Activated CD8-positive, alpha-beta T cell treated with anti-CD3 and anti-CD28 coated beads for 36 hours (primary cell): ENCODE measurements around the gene ZMIZ1. TPM values are rescaled to one million over a fixed set of nuclear protein-coding genes. Genes with fewer than 3 reads are reported as not detected.

ENCODE experiments used
- ATAC-seq: fragments of 200-7000 bp; cut with Tn5 transposase; one replicate; pipeline ENCODE4 v1.10.0; 2021; ENCODE audit warnings: mild to moderate bottlenecking, moderate library complexity
- CTCF ChIA-PET: fragments of 350-600 bp; sonication (Branson Sonifier 250); formaldehyde crosslinking; loops from one replicate; lab custom pipeline; 2021; ENCODE audit warnings: antibody characterized with exemption; lab: Charles Lee
- POLR2A ChIA-PET: fragments of 350-600 bp; sonication (Branson Sonifier 250); formaldehyde crosslinking; loops from one replicate; lab custom pipeline; 2021; ENCODE audit warnings: antibody characterized with exemption; lab: Charles Lee
- DNase-seq: peaks from one replicate; pipeline ENCODE4 v3.0.0-alpha.2; 2020
- H3K27ac Mint-ChIP-seq: one replicate; pipeline ENCODE4 v1.8.0; 2021; ENCODE audit warnings: mild to moderate bottlenecking, mixed read lengths
- H3K27me3 Mint-ChIP-seq: one replicate; pipeline ENCODE4 v1.8.0; 2021; ENCODE audit warnings: mixed read lengths
- H3K36me3 Mint-ChIP-seq: one replicate; pipeline ENCODE4 v1.8.0; 2021; ENCODE audit warnings: low read depth, mixed read lengths
- H3K4me1 Mint-ChIP-seq: one replicate; pipeline ENCODE4 v1.8.0; 2021; ENCODE audit warnings: low read depth, mixed read lengths
- H3K4me3 Mint-ChIP-seq: one replicate; pipeline ENCODE4 v1.8.0; 2021; ENCODE audit warnings: mild to moderate bottlenecking, moderate library complexity, mixed read lengths
- H3K9me3 Mint-ChIP-seq: one replicate; pipeline ENCODE4 v1.8.0; 2021; ENCODE audit warnings: mixed read lengths
- intact Hi-C: fragments of 100-400 bp; cut with micrococcal nuclease; formaldehyde crosslinking; loops from one replicate; pipeline ENCODE4 v1.10.0; 2022
- total RNA-seq, 2 experiments: library from RNA; stranded (reverse); gene quantifications; one replicate each; pipeline ENCODE4 v1.2.3, GENCODE V29; 2021
- TF ChIP-seq, protein P1 (sequence below): fragments of 200-600 bp; IDR thresholded peaks from one replicate; pipeline ENCODE4 v1.8.0; 2022; ENCODE audit warnings: antibody characterized with exemption, mild to moderate bottlenecking

ZMIZ1 gene
- total RNA-seq, 2 experiments from 2014 or later: 46.5 to 52.2 TPM

DNA sequence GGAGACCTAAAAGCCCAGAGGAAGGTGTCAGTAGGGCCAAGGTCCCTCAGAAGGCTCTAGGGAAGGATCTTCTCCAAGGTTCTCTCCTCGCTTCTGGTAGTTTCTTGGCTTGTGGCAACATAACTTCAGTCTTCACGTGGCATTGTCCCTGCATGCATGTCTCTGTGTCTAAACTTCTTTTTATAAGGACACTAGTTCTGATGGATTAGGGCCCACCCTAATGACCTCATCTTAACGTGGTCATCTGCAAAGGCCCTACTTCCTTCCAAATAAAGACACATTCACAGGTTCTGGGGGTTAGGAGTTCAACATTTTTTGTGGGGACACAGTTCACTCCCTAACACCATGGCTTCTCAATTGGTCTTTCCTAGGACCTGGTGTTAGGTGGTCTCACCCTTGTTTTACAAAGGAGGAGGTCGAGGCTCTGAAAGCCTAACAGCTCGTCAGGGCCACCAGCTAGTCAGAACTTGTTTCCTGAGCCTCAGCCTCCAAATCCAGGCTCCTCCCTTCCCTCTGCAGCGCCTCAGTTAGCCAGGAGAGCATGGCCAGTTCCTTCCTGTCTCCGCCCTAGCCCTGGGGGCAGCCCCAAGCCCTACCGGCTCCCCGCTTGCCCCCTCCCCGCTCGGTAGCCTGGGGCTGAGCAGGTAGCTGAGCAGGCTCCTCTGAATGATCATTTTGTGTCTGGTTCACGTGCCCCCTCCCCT is 168.8 kb downstream of the ZMIZ1 start:
- H3K27me3 Mint-ChIP-seq: no peaks in the 10 kb centered on the region
- no peaks in the 10 kb centered on the region for H3K9me3 Mint-ChIP-seq
- TF ChIP-seq, protein P1, sequence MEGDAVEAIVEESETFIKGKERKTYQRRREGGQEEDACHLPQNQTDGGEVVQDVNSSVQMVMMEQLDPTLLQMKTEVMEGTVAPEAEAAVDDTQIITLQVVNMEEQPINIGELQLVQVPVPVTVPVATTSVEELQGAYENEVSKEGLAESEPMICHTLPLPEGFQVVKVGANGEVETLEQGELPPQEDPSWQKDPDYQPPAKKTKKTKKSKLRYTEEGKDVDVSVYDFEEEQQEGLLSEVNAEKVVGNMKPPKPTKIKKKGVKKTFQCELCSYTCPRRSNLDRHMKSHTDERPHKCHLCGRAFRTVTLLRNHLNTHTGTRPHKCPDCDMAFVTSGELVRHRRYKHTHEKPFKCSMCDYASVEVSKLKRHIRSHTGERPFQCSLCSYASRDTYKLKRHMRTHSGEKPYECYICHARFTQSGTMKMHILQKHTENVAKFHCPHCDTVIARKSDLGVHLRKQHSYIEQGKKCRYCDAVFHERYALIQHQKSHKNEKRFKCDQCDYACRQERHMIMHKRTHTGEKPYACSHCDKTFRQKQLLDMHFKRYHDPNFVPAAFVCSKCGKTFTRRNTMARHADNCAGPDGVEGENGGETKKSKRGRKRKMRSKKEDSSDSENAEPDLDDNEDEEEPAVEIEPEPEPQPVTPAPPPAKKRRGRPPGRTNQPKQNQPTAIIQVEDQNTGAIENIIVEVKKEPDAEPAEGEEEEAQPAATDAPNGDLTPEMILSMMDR: no peak
- no peak for DNase-seq
- ATAC-seq: no peak
- H3K36me3 Mint-ChIP-seq: no peaks in the 10 kb centered on the region
- CTCF ChIA-PET: interaction anchor here (1.5 kb wide), 1 partner anchor 42 kb away, joined by 3 read pairs; no protein-coding TSS in a partner anchor
- peaks cover 20% of the 10 kb centered on the region for H3K4me1 Mint-ChIP-seq
- H3K27ac Mint-ChIP-seq: no peak overlapping the region
- POLR2A ChIA-PET: interaction anchor here (1.0 to 1.8 kb wide), 2 partner anchors 8 to 933 kb away, joined by 3 to 8 read pairs; no protein-coding TSS in a partner anchor
- intact Hi-C loops: no loop called here
- H3K4me3 Mint-ChIP-seq: no peak overlapping the region

DNA sequence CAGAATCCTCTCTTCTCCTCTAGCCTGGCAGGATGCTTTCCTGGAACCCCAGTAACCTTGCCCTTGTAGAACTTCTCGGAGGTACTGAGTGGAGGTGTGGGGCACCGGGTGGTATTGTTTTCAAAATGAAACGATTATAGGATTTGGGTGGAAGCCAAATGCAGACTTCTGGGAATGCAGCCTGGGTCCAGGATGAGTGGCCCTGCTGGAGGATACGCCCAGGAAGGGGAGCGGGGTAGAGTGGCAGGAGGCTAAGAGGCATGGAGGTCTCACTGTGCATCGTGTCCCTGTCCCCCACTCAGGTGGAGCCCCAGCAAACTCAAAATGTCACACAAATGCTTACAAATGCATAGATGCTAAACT is 169.4 kb downstream of the ZMIZ1 start:
- CTCF ChIA-PET: interaction anchor here (1.0 to 1.5 kb wide), 2 partner anchors 35 to 43 kb away, joined by 3 to 4 read pairs; no protein-coding TSS in a partner anchor

DNA sequence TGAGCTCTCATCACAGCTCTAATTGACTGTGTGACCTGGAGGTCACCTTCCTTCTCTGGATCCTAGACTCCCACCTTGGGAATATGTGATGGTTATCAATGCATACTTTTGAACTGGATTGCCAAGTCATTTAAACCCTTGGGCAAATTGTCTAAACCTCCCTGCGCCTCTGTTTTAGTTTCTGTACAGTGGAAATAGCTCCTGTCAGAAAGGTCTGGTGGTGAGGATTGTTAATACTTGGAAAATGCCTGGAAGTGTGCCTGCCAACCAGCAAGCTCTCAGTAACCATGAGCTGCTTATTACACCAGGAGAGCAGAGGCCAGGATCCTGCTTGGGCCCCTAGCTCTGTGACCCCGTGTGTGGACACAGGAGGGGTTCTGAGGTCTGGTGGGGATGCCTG is 169.8 kb downstream of the ZMIZ1 start:
- no peaks in the 10 kb centered on the region for H3K36me3 Mint-ChIP-seq
- DNase-seq (no peak), ATAC-seq (no peak)
- no peak overlapping the region for H3K4me3 Mint-ChIP-seq
- intact Hi-C loops: no loop called here
- H3K27me3 Mint-ChIP-seq: no peaks in the 10 kb centered on the region
- TF ChIP-seq, protein P1: no peak
- no peaks in the 10 kb centered on the region for H3K9me3 Mint-ChIP-seq
- ChIA-PET POLR2A (interaction anchor here (1.0 to 1.8 kb wide), 3 partner anchors 9 to 934 kb away, joined by 3 to 8 read pairs (median 5); partner anchors contain the start of gene PPIF), CTCF (interaction anchor here (1.0 to 1.5 kb wide), 2 partner anchors 36 to 43 kb away, joined by 3 to 4 read pairs; no protein-coding TSS in a partner anchor)
- peaks cover 20% of the 10 kb centered on the region for H3K4me1 Mint-ChIP-seq
- no peak overlapping the region for H3K27ac Mint-ChIP-seq

More for the DNA sequence above, 169.4 kb downstream of the ZMIZ1 start:
- Mint-ChIP-seq H3K27me3 (no peaks in the 10 kb centered on the region), H3K27ac (no peak overlapping the region), H3K9me3 (no peaks in the 10 kb centered on the region), H3K36me3 (no peaks in the 10 kb centered on the region), H3K4me1 (peaks cover 20% of the 10 kb centered on the region), H3K4me3 (no peak overlapping the region)
- TF ChIP-seq, protein P1: no peak
- intact Hi-C loops: no loop called here
- POLR2A ChIA-PET: interaction anchor here (1.0 to 1.8 kb wide), 3 partner anchors 9 to 934 kb away, joined by 3 to 8 read pairs (median 5); partner anchors contain the start of gene PPIF
- DNase-seq (no peak), ATAC-seq (no peak)

DNA sequence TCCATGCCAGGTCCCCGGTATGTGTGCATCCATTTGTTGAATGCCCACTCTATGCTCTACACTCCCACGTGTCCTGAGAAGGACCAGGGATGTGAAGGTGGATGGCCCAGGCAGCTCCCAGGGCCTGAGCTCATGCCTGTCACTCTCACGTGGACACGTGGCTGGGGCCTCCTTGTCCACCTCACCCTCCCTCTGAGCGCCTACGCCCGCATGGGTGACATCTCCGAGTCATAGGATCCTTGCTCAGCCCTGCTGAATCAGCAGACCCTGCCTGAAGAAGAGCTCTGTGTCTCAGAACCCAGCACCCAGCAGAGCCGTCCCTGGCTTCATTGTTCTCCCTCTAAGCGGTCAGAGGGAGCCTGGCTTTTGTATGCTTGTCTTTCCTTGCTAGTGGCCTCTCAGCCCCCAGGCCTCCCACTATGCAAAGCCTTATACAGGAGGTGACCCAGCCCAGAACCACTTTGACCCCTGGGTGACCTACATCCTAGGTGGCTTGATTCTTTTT is 170.6 kb downstream of the ZMIZ1 start:
- intact Hi-C loops: no loop called here
- no peak overlapping the region for H3K27ac Mint-ChIP-seq
- POLR2A ChIA-PET: interaction anchor here (1.1 to 1.8 kb wide), 2 partner anchors 10 to 108 kb away, joined by 5 to 8 read pairs; partner anchors contain the start of gene PPIF

More for the DNA sequence above, 170.6 kb downstream of the ZMIZ1 start:
- H3K27me3 Mint-ChIP-seq: no peaks in the 10 kb centered on the region
- H3K4me1 Mint-ChIP-seq: peaks cover 27% of the 10 kb centered on the region
- TF ChIP-seq, protein P1: no peak
- no peaks in the 10 kb centered on the region for H3K9me3 Mint-ChIP-seq
- DNase-seq (peak; percentile 45), ATAC-seq (no peak)
- no peak overlapping the region for H3K4me3 Mint-ChIP-seq
- CTCF ChIA-PET: interaction anchor here (1.0 to 1.5 kb wide), 2 partner anchors 36 to 44 kb away, joined by 3 to 4 read pairs; no protein-coding TSS in a partner anchor
- H3K36me3 Mint-ChIP-seq: peaks cover 7% of the 10 kb centered on the region
